Heart left ventricle (tissue), 13 donors: Measurements from ENCODE around the gene TRAPPC12.

ENCODE experiments used
- POLR2A ChIP-seq, 2 donors: fragments of 450-650 bp; IDR thresholded peaks; one replicate each; pipeline ENCODE4 v1.6.1; 2017; ENCODE audit warnings: antibody characterized with exemption in 2 of 2, mild to moderate bottlenecking in 2 of 2, moderate library complexity in 2 of 2
- TF ChIP-seq, protein P1 (sequence below), 12 donors: fragments of 200-600 bp; sonication (generic) in 4 of 12; IDR thresholded peaks; one replicate each; pipeline versions ENCODE4 v1.5.0 to v1.8.0; 2018 to 2022; ENCODE audit warnings: antibody characterized with exemption in 12 of 12, mild to moderate bottlenecking in 5 of 12
- donor health status: ischemic (EF 13 %, LVEDD 7.1; RV severe dilation, severe dysfunction).
- donor health status: DM: no; HTN: yes; CAD: no.
- donor health status: DM: no; HTN: no; CAD: no.
- donor health status: ischemic (EF 25% LVEDD 6.9; RV normal size, moderate dysfunction).
- donor health status: ischemic (EF 25% LVEDD 5.7; RV mildly dilated, moderate dysfunction).
- donor health status: ischemic (EF 35%, LVEDD 5.7; RV mildly dilated, moderate dysfunction).
- donor health status: nonischemic (EF 11% LVEDD 7.7; RV severe dilation, severe dysfunction).
- donor health status: DM: yes; HTN: yes; CAD: no.
- donor health status: PGD.
- donor health status: ischemic (EF 29% LVEDD 5.4; RV normal size, mild dysfunction).
- donor health status: nonischemic (EF 23%, LVEDD 6.1; RV moderate dilation, normal function).

DNA sequence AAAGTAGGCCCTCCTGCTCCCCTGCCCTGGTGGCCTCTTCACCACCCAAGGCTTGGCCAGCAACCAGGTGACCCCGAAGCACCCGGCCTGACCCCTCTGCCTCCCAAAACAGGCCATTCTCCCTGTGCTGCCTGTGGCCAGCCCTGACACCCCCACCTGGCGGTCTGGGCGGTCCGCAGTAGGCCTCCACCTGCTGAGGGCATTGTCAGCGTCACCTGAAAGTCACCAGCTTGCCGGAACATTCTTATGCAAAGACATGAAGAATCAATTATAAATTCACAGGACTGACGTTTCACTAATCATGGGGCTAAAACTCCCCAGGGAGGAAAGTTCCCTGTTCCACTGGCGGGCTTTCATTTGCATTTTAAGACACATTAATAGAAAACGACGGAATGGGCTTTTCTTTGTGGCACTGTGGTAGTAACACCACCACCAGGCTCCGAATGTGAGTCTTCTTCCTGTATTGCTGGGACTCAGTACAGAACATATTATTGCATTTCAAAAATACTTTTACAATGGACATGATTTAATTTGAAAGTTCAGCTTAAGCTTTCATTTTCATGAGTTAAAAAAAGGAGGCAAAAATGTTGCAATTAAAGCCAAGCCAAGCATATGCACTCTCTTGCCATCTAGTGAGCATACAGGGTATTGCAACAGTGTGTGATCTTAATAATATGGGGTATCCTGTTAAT is 82.5 kb downstream of the TRAPPC12 start:
- TF ChIP-seq, protein P1, sequence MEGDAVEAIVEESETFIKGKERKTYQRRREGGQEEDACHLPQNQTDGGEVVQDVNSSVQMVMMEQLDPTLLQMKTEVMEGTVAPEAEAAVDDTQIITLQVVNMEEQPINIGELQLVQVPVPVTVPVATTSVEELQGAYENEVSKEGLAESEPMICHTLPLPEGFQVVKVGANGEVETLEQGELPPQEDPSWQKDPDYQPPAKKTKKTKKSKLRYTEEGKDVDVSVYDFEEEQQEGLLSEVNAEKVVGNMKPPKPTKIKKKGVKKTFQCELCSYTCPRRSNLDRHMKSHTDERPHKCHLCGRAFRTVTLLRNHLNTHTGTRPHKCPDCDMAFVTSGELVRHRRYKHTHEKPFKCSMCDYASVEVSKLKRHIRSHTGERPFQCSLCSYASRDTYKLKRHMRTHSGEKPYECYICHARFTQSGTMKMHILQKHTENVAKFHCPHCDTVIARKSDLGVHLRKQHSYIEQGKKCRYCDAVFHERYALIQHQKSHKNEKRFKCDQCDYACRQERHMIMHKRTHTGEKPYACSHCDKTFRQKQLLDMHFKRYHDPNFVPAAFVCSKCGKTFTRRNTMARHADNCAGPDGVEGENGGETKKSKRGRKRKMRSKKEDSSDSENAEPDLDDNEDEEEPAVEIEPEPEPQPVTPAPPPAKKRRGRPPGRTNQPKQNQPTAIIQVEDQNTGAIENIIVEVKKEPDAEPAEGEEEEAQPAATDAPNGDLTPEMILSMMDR (IDR thresholded peaks at IDR 0.05) = peak; percentile 86 to 97 (median 96)
- TF ChIP-seq POLR2A (IDR thresholded peaks at IDR 0.05) = no peak
